ENCODE results near the gene NPM3. TPM values are rescaled to one million over a fixed set of nuclear protein-coding genes. Genes with fewer than 3 reads are reported as not detected.

NPM3 gene
- total RNA-seq, 3 donors from 2014 or later = 37.3 to 61.0 (median 43.9) TPM

DNA sequence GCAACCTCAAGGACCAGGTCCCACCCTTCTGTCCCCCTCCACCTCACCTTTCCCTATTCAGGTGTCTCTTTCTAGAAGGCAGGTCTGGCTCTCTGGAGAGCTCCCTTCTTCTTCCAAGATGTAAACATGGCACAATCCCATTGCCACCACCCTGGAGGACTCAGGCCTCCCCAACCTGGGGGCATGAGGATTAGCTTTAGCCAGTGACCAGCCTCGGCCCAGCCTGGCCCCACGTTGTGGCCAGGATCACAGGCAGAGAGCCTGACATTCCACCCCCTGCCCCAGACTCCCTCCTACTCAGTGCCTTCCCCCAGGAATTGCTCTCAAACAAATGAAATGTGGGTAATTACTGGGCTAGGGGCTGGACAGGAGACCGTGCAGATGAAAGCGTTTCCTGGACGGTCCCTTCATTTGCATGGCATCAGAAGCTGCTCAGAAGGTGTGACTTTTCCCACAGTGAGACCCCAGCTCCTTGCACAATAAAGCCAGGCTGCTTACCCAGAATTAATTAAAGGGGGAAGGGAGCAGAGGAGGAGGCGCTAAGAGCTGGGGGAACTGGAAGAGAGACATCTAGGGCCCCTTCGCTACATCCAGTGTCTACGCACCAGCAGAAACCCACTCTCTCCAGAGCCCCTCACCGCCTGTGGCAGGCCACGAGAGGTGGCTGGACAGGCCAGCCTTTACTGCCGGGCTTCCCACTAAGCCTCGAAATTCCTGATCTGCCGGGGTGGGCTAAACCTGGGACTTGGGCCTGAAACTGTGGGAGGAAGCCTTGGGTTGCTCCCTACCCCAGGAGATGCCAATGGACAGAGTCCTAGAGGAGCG lies 15.1 kb downstream of the NPM3 start:
- Histone ChIP-seq H3K27me3 (peaks cover 0 to 24% of the 10 kb centered on the region in 2 donors), H3K27ac (no peak overlapping the region), H3K36me3 (no peaks in the 10 kb centered on the region), H3K9me3 (no peaks in the 10 kb centered on the region), H3K4me3 (no peak overlapping the region), H3K4me1 (no peaks in the 10 kb centered on the region)
- intact Hi-C loops (cut with DNase I; ENCODE audit: low total_unique reads) = no loop called here
- TF ChIP-seq POLR2AphosphoS5 (IDR thresholded peaks at IDR 0.05) = no peak
- no peak for TF ChIP-seq POLR2A (IDR thresholded peaks at IDR 0.05)
- TF ChIP-seq, protein P1, sequence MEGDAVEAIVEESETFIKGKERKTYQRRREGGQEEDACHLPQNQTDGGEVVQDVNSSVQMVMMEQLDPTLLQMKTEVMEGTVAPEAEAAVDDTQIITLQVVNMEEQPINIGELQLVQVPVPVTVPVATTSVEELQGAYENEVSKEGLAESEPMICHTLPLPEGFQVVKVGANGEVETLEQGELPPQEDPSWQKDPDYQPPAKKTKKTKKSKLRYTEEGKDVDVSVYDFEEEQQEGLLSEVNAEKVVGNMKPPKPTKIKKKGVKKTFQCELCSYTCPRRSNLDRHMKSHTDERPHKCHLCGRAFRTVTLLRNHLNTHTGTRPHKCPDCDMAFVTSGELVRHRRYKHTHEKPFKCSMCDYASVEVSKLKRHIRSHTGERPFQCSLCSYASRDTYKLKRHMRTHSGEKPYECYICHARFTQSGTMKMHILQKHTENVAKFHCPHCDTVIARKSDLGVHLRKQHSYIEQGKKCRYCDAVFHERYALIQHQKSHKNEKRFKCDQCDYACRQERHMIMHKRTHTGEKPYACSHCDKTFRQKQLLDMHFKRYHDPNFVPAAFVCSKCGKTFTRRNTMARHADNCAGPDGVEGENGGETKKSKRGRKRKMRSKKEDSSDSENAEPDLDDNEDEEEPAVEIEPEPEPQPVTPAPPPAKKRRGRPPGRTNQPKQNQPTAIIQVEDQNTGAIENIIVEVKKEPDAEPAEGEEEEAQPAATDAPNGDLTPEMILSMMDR (IDR thresholded peaks at IDR 0.05) = no peak
- DNase-seq (ENCODE audit: low spot score in 2 of 2) = no peak

DNA sequence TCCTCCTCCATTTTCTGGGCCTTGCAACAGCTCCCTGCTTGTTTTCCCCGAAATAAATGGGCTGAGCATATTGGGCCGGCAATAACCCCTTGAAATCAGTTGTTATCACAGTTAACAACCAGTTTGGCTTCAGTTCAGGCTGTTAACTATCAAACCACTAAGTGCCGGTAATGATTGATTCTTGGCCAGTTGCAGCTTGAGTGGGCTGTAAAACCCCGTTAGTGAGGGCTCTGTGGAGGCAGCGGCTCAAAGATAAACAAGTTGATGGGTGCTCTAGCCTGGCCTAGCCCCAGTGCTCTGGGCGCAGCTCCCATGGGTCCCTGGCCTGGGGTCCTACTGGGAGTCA lies 15.7 kb downstream of the NPM3 start:
- intact Hi-C loops (cut with DNase I; ENCODE audit: low total_unique reads) = no loop called here
- no peak for DNase-seq (ENCODE audit: low spot score in 2 of 2)
- no peaks in the 10 kb centered on the region for H3K9me3 ChIP-seq
- H3K27ac ChIP-seq = no peak overlapping the region
- no peak for TF ChIP-seq POLR2A (IDR thresholded peaks at IDR 0.05)
- no peak overlapping the region for H3K4me3 ChIP-seq
- no peaks in the 10 kb centered on the region for H3K4me1 ChIP-seq
- peaks cover 0 to 17% of the 10 kb centered on the region in 2 donors for H3K27me3 ChIP-seq
- no peaks in the 10 kb centered on the region for H3K36me3 ChIP-seq

DNA sequence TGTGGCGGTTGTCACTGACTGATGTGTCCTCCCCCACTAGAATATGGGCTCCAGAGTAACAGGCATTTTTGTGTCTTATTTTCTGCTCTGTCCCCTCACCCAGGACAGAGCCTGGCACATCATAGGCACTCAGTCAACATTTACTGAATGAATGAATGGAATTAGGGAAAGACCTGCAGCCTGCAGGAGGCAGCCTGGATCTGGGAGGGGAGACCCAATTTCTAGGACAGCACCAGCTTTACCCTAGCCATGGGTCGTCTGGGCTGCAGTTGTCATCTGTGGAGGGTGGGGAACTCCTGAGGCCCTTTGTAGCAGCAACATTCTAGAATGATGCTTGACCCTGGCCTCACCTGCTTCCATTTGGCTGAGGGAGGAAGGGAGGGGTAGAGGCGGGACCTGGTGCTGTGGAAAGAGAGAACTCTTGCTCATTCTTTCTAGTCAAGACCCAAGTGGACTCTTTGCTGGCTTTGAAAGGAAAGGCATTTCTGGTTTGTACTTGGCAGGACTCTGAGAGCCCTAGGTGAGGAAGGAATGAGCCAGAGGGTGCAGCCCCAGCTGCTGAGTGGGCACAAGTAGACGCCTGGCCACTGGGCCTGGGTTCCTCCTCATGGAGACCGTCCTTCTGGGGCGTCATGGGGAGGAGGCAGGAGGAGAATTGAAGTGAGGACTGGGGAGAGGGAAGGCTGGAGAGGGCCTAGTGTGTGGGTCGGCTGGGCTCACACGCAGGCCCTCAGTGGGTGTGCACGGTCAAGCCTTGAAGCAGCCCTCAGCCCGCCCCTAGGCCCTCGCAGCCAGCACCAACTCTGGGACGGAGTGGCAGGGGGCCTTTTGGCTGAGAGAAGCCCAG lies 16.3 kb downstream of the NPM3 start:
- no peak overlapping the region for H3K4me3 ChIP-seq
- TF ChIP-seq POLR2AphosphoS5 (IDR thresholded peaks at IDR 0.05) (no peak), POLR2A (IDR thresholded peaks at IDR 0.05) (no peak)
- TF ChIP-seq, protein P1 (IDR thresholded peaks at IDR 0.05) = no peak
- H3K27me3 ChIP-seq = peaks cover 0 to 13% of the 10 kb centered on the region in 2 donors
- no peak for DNase-seq (ENCODE audit: low spot score in 2 of 2)
- intact Hi-C loops (cut with DNase I; ENCODE audit: low total_unique reads) = no loop called here
- H3K4me1 ChIP-seq = no peaks in the 10 kb centered on the region
- H3K27ac ChIP-seq = no peak overlapping the region
- no peaks in the 10 kb centered on the region for H3K36me3 ChIP-seq
- no peaks in the 10 kb centered on the region for H3K9me3 ChIP-seq

DNA sequence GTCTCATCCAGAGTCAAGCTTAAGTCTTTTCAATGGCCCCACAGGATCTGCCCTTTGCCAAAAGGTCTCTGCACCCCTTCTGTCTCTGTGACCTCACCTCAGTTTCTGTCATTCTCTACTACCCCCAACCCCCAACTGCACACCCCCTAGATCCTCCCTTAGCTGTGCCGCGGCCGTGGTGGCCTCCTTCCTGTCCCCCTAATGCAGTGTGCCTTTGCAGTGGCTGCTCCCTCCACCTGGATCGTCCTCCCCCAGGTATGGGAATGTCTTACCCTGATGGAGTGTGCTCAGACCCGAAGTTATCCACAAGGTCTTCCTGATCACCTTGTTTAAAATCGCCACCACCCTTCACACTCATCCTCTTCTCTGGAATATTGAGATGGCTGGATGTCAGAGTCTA lies 16.9 kb downstream of the NPM3 start:
- H3K4me1 ChIP-seq = no peaks in the 10 kb centered on the region
- intact Hi-C loops (cut with DNase I; ENCODE audit: low total_unique reads) = no loop called here
- no peaks in the 10 kb centered on the region for H3K9me3 ChIP-seq
- DNase-seq (ENCODE audit: low spot score in 2 of 2) = no peak
- peaks cover 0 to 13% of the 10 kb centered on the region in 2 donors for H3K27me3 ChIP-seq
- H3K36me3 ChIP-seq = no peaks in the 10 kb centered on the region
- H3K4me3 ChIP-seq = no peak overlapping the region
- H3K27ac ChIP-seq = no peak overlapping the region
- TF ChIP-seq, protein P1 (IDR thresholded peaks at IDR 0.05) = no peak
- TF ChIP-seq POLR2AphosphoS5 (IDR thresholded peaks at IDR 0.05) (no peak), POLR2A (IDR thresholded peaks at IDR 0.05) (no peak)

DNA sequence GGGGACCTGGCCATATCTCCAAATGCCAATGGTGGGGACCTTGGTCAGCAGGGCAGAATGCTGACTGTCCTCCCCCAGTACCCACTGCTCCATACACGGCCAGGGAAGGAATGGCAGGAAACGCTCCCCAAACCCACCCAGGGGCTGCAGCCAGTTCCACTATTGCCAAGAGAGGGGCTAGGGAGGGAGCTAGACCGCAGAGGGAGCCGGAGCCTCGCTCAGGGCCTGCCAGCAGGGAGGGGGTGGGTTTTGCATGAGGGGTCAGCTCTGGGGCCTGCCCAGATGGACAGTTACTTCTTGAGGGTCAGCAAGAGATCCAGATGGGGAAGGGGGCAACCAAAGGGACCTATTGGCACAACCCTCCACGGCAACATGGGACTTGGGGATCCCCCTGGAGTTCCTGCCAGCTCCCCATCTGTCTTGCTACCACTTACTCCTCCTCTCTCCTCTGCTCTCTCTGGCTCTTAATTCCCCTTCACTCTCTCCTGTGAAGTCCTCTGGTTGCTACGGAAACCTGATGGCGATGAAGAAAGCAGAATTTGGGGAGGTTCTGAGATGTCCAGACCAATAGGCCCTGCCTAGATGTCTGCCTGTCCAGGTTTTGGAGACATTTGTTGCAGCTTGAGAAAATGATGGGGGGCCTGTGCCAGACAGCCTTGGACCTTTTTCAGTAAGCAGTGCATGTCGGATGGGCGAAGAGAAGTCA lies 20.0 kb downstream of the NPM3 start:
- Histone ChIP-seq H3K36me3 (no peaks in the 10 kb centered on the region), H3K4me3 (no peak overlapping the region), H3K9me3 (no peaks in the 10 kb centered on the region), H3K4me1 (no peaks in the 10 kb centered on the region), H3K27me3 (peaks cover 0 to under 1% of the 10 kb centered on the region in 2 donors), H3K27ac (no peak overlapping the region)
- DNase-seq (ENCODE audit: low spot score in 2 of 2) = no peak
- intact Hi-C loops (cut with DNase I; ENCODE audit: low total_unique reads) = no loop called here
- no peak for TF ChIP-seq POLR2AphosphoS5 (IDR thresholded peaks at IDR 0.05)
- TF ChIP-seq, protein P1 (IDR thresholded peaks at IDR 0.05) = no peak
- TF ChIP-seq POLR2A (IDR thresholded peaks at IDR 0.05) = no peak
